ENCODE measurements around the gene GTSF1L.

DNA sequence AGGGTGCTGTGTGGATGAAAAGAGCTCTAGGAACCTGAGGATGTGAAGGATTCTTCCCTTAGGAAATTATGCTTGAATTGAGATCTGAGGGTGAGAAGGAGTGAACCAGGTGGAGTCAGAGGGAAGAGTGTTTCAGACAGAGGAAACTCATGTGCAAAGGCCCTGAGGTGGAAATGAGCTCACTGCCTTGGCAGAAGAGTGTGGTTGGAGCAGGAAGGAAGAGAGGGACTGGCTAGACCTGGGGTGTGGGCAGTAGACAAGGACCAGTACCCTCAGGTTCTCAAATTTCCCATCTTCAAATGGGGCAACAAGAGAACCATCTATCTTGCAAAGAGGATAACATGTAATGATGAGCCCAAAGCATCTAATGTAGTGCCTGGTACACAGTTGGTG lies 24.0 kb upstream of the GTSF1L start:
- no peak for TF ChIP-seq EZH2 (optimal IDR thresholded peaks at IDR 0.05; ENCODE audit: low read depth, low read length)
- TF ChIP-seq, protein P1, sequence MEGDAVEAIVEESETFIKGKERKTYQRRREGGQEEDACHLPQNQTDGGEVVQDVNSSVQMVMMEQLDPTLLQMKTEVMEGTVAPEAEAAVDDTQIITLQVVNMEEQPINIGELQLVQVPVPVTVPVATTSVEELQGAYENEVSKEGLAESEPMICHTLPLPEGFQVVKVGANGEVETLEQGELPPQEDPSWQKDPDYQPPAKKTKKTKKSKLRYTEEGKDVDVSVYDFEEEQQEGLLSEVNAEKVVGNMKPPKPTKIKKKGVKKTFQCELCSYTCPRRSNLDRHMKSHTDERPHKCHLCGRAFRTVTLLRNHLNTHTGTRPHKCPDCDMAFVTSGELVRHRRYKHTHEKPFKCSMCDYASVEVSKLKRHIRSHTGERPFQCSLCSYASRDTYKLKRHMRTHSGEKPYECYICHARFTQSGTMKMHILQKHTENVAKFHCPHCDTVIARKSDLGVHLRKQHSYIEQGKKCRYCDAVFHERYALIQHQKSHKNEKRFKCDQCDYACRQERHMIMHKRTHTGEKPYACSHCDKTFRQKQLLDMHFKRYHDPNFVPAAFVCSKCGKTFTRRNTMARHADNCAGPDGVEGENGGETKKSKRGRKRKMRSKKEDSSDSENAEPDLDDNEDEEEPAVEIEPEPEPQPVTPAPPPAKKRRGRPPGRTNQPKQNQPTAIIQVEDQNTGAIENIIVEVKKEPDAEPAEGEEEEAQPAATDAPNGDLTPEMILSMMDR (IDR thresholded peaks at IDR 0.05; ENCODE audit: low read length) = no peak

Data from MM.1S (cell line).